SH-SY5Y (cell line): Measurements from ENCODE around the gene SLC25A38.

Source experiments
- GATA2 ChIP-seq: IDR thresholded peaks from 2 replicates; pipeline ENCODE4 v1.6.1; 2011; ENCODE audit warnings: mild to moderate bottlenecking, low read depth, low read length
- GATA3 ChIP-seq: IDR thresholded peaks from 2 replicates; pipeline ENCODE4 v1.6.1; 2011; ENCODE audit warnings: low read depth, mild to moderate bottlenecking, low read length, moderate library complexity

The SLC25A38 gene

DNA sequence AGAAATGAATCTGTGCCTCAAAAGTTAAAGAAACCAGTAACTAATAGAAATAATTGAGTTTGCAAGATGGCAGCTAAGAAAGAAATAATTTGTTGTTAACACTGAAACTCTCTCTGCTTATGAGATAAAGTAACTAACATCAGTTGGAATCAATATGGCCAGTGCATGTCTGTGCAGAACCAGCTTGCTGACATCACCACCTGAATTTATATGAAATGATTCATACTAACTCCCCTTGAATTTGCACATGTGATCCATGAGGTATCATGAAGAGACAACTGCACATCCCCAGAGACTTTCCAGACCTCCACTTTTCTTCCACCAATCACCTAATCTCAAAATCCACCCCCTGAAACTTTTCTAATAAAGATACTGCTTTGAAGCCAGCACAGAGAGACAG is 10.3 kb upstream of the SLC25A38 start:
- TF ChIP-seq GATA3 (no peak), GATA2 (no peak)

DNA sequence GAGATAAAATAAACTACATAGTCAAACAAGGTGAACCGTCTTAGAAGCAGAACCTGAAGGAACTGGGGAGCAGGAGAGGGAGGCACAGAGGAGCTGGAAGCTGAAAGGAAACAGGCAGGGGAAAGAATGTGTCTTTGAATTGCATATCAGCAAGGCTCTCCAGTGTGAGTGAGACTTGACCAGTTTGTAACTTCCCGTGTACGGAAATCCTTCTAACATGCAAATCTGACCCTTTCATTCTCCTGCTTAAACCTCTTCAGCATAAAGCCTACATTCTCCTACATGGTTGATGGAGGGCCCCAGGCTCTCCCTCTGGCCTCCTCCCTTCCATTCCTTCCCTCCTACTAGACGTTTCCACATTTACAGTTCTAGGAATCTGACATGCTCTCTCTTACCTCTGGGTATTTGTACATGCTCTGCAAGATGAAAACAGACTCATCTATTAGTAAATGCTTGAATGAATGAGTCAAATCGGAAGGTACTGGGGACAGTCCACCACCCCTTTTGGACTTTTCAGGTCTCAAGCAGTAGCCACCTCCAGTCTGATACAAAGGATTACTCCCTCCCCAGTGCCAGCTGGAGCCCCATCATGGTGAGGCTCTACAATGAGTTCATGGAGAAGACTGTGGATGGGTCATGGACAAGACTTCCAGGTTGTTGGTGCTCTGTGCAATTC is 6.1 kb upstream of the SLC25A38 start:
- no peak for TF ChIP-seq GATA2
- TF ChIP-seq GATA3: no peak

GRCh38 chr3:39378088-39378487 is 5.1 kb upstream of the SLC25A38 start:
- TF ChIP-seq GATA3: no peak
- no peak for TF ChIP-seq GATA2

DNA sequence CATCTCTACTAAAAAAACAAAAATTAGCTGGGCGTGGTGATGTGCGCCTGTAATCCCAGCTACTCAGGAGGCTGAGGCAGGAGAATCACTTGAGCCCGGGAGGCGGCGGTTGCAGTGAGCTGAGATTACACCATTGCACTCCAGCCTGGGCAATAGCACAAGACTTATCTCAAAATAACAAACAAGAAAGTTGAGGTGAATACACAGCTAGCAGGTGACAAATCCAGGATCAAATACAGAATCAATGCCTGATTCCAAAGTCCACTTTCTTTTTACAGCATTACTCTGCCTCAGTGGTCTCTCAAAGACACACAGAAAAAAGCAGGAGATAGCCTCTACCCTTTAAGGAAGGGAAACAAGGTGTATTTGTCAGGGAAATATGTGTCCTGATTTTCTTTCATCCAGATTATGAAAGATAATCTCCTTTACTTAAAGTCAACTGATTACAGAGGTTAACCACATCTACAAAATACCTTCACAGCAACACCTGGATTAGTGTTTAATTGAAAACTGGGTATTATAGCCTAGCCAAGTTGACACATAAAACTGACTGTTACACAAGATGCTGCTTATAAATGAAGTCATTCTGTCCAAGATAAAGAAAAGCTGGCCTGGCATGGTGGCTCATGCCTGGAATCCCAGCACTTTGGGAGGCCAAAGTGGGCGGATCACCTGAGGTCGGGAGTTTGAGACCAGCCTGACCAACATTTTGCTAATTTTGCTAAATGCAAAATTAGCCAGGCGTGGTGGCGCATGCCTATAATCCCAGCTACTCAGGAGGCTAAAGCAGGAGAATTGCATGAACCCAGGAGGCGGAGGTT is 4.0 kb upstream of the SLC25A38 start:
- TF ChIP-seq GATA3 (no peak), GATA2 (no peak)

DNA sequence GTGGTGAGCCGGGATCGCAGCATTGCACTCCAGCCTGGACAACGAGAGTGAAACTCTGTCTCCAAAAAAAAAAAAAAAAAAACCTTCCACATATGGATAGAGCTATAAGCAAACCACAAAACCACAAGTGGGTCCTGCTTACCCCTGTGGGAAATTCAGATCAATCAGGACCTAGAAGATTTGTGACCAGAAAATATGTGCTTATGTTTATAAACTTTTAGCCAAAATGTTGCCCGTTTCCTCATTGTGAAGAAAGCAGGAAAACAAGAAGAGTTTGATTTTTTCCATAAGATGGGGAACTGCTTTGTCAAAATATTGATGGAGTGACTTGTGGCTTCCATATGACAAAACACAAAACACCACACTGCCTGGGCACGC is 3.4 kb upstream of the SLC25A38 start:
- TF ChIP-seq GATA2 (no peak), GATA3 (no peak)

- TF ChIP-seq GATA2 (no peak), GATA3 (no peak)
Measured at GRCh38 chr3:39381432-39381831, 1.7 kb upstream of the SLC25A38 start.

GRCh38 chr3:39383881-39384664 is 903 bp downstream of the SLC25A38 start:
- no peak for TF ChIP-seq GATA3
- TF ChIP-seq GATA2: no peak

DNA sequence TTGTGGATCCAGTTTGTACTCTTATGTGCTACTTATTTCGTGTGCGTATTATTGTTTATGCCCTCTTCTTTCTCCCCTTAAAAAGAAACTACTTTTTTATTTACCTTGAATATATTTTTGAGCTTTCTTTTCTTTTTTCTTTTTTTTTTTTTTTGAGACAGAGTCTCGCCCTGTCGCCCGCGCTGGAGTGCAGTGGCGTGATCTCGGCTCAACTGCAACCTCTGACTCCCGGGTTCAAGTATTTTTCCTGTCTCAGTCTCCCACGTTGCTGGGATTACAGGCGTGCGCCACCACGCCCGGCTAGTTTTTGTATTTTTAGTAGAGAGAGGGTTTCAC is 1.5 kb downstream of the SLC25A38 start:
- TF ChIP-seq GATA2: no peak
- no peak for TF ChIP-seq GATA3

- no peak for TF ChIP-seq GATA2
- no peak for TF ChIP-seq GATA3
Measured at GRCh38 chr3:39385456-39386090, 2.4 kb downstream of the SLC25A38 start.

DNA sequence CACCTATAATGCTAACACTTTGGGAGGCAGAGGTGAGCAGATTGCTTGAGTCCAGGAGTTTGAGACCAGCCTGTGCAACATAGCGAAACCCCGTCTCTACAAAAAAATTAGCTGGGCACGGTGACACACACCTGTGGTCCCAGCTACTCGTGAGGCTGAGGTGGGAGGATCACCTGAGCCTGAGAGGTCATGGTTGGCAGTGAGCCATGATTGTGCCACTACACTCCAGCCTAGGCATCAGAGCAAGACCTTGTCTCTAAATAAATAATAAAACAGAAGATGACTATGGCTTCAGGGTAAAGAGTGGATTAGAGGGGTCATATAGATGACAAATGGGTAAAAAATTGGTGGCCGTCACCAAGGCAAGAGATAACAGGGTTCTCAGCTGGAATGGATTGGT is 3.1 kb downstream of the SLC25A38 start:
- TF ChIP-seq GATA3 (no peak), GATA2 (no peak)

DNA sequence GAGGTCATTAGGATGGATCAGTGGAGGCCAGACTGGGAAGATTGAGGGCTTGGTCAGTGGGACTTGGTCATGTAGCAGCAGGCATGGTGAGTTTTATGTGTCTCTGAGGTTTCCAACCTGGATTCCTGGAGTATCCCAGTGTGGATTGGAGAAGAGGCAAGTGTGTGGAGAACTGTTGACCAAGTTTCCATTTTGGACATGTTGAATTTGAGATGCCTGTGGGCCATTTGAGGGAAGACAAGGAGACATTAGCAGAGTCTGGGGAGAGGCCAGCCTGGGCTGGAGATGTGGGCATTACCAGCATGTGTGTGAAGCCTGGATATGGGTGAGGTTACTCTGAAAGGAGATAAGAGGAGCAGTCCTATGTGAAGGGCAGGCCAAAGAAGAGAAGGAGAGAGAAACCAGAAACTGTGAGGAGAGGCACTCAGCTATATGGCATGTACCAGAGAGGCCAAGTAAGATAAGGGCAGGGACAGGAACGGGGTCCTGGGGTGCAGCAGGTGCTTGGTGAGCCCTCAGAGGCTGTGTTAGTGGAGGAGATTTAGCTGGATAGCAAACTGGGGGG is 4.3 kb downstream of the SLC25A38 start:
- no peak for TF ChIP-seq GATA2

- TF ChIP-seq GATA3: no peak
- TF ChIP-seq GATA2: no peak
Measured at GRCh38 chr3:39388153-39388552, 5.0 kb downstream of the SLC25A38 start.

DNA sequence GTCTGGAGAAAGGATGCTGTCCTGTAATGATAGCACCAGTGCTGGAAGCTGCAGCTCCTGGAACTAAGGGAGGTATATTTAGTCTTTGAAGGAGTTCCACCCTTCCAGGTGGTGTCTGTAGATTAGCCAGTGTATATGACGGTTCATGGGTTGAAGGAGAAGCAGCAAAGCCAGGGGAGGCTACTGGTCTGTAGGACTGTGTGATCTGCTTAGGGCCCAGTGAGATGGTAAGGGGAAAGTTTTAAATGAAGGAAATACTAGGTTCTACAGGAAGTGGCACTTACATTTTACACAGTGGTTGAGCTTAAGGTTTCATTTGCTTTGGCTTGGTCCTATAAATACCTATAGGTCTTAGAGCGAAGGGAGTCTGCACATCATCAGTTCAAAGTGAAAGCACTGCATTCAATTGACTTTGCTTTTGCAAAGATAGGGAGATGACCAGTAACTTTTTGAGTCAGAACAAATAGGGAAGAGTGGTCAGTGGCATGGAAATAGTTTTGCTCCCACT is 5.6 kb downstream of the SLC25A38 start:
- TF ChIP-seq GATA2 (no peak), GATA3 (no peak)

- TF ChIP-seq GATA2: no peak
Measured at GRCh38 chr3:39390181-39390580, 7.0 kb downstream of the SLC25A38 start.
